ENCODE measurements around the gene KLHL3.
"Not testable (repeated sequence)": the region's sequence is repeated elsewhere in the genome, so short reads cannot be mapped to it uniquely, and the experiment has no call there.

Gene KLHL3
- 7.2 to 18.6 reads per million in 2 donors for total RNA-seq

GRCh38 chr5:137735555-137736284 lies at the start of gene KLHL3:
Gene KLHL3, minus strand, starts transcription at chr5:137736089. Its CDS starts 443 bp downstream, at chr5:137735646.
- DNase-seq: peak; percentile 0

- DNase-seq: no peak
Measured at GRCh38 chr5:137782984-137783536, 47.2 kb upstream of the KLHL3 start.

GRCh38 chr5:137782055-137782454 lies 46.2 kb upstream of the KLHL3 start:
- no peak for DNase-seq

- no peak for DNase-seq
Measured at GRCh38 chr5:137778772-137779564, 43.1 kb upstream of the KLHL3 start.

GRCh38 chr5:137767937-137768336 lies 32.0 kb upstream of the KLHL3 start:
- not testable (repeated sequence) for DNase-seq

DNA sequence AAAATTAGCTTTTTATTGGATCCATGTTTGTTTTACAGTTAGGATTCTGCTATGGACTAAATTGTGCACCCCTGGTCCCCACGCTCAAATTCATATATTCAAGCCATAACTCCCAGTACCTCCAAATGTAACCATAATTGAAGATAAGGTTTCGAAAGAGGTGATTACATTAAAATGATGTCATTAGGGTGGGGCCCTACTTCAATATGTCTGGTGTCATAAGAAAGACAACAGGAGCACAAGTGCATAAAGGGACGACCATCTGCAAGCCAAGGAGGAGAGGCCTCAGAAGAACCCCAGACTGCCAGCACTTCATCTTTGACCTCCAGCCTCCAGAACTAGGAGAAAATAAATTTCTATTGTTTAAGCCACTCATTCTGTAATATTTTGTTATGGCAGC lies 25.7 kb upstream of the KLHL3 start:
- no peak for DNase-seq

DNA sequence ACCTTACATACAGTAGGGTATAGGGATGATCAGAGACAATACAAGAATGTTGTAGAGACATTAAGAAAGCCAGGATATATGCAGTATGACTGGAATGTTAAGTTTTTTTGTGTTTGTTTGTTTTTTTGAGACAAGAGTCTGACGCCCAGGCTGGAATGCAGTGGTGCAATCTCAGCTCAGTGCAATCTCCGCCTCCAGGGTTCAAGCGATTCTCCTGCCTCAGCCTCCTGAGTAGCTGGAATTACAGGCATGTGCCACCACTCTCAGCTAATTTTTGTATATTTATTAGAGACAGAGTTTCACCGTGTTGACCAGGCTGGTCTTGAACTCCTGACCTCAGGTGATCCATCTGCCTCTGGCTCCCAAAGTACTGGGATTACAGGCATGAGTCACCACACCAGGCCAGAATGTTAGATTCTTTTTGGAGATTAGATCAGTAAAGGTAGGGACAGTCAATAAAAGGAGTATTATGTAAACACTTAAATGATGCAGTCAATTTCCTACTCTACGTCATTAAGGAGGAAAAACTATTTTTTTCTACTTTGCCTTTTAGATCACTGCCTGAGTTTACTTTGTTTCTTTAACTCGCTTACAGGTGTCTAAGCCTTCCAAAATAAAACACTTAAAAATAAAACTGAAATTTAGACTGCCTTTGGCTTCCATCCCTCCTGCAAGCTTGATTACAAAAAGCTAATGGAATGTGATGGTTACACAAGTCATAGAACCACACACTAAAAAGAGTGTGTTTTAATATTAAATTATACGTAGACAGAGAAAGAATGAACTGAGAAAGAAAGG lies 25.0 kb upstream of the KLHL3 start:
- no peak for DNase-seq

- no peak for DNase-seq
Measured at GRCh38 chr5:137760294-137760693, 24.4 kb upstream of the KLHL3 start.

DNA sequence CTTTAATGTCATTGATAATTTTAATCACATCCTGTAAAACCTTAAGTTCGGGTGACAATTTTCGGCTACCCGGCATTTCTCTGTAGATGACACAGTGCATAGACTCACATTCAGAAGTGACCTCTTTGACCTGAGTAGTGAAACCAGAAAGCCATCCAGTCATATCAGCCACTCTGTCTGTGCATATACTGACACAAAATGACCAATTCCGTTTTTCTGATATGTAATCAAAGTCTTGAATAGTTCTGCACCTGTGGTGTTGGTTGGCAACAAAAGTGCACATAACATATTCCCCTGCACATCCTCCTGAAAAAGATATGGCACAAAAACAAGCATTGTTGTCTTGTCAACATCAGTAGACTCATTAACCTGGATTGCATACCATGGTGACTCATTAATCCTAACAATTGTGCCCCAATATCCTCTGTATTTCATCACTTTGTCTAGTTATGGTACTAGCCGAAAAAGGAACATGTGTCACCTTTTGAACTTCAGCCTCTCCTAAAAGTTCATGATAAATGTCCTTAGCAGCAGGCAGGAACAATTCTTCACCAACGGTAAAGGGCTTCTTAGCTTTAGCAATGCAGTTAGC lies 22.9 kb upstream of the KLHL3 start:
- DNase-seq: no peak

GRCh38 chr5:137758121-137758520 lies 22.2 kb upstream of the KLHL3 start:
- no peak for DNase-seq

DNA sequence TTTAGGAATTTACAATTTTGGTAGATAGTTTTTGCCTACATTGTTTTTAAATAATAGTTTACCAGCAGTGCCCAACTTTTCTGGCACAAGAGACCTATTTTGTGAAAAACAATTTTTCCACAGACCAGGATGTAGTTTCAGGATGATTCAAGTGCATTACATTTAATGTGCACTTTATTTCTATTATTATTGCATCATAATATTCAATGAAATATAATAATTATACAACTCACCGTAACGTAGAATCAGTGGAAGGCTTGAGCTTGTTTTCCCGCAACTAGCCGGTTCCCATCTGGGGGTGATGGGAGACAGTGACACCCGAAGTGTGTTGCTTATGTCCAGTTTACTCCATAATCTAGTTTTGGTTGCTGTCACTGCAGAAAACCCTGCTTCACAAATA lies 21.7 kb upstream of the KLHL3 start:
- no peak for DNase-seq

GRCh38 chr5:137754961-137755762 lies 19.3 kb upstream of the KLHL3 start:
- no peak for DNase-seq

GRCh38 chr5:137754188-137754960 lies 18.5 kb upstream of the KLHL3 start, which contains the start of gene HNRNPA0:
Gene HNRNPA0, minus strand, starts transcription at chr5:137754363. Its CDS starts 297 bp downstream, at chr5:137754066.
- peak; percentile 95 for DNase-seq

- DNase-seq: no peak
Measured at GRCh38 chr5:137753691-137754187, 17.9 kb upstream of the KLHL3 start.

GRCh38 chr5:137752905-137753690 lies 17.2 kb upstream of the KLHL3 start:
- peak; percentile 42 for DNase-seq

DNA sequence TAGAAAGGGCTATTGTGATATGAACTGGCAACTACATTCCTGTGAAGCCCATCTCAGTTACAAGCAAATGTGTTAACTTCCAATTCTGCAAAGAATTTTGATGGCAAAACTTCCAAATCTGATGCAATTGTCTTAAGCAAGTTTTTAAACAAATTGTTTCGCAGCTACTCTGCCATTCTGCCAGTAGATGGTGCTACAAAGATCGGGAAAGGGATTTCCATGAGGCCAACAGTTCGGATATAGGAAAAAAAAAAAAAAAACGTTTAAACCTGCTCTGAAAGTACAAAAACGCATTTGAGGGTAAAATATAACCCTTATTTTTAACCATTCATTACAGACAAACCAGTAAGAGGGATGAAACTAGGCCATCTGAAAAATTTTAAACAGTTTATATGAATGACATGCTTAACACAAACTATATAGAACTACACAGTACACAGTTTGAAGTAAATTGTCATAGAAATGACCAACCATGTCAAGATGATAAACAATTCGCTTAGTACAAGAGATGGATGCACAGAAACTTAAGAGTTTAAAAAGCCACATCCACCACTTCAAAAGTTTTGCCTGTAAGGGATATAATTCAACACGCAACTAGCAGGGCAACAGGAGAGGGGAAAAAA lies 16.1 kb upstream of the KLHL3 start:
- no peak for DNase-seq

GRCh38 chr5:137750436-137750835 lies 14.5 kb upstream of the KLHL3 start:
- no peak for DNase-seq

- no peak for DNase-seq
Measured at GRCh38 chr5:137747848-137748247, 12.0 kb upstream of the KLHL3 start.

- DNase-seq: peak; percentile 40
Measured at GRCh38 chr5:137743031-137743640, 7.2 kb upstream of the KLHL3 start.
